ENCODE data around the gene FHIT. TPM values are rescaled to one million over a fixed set of nuclear protein-coding genes. Genes with fewer than 3 reads are reported as not detected.

FHIT gene
- total RNA-seq, 1 donor from 2014 or later = 11.7 TPM

DNA sequence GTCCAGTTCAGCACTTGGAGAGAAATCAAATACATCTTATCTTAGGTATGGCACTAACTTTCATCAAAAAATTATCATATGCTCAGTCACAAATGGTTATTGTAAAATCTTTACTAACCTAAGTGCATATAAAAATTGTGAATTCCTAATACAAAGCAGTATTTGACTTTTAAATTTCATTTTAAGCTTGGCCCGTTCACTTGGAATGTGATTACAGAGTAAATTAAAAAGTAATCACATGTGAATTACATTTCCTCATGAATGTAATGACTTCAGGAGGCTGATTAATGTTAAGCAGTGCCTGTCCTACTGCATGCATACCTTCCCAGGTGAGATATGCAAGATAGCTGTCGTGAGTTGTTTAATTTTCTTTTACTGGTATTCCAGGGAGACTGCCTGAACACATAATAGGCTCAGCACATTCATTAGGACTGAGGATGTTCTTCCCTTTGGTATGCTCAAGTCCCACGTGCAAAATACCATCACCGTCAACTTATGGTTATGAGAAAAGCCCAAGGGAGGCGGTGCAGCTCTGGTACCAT, 1053.0 kb downstream of the FHIT start:
- TF ChIP-seq, protein P1, sequence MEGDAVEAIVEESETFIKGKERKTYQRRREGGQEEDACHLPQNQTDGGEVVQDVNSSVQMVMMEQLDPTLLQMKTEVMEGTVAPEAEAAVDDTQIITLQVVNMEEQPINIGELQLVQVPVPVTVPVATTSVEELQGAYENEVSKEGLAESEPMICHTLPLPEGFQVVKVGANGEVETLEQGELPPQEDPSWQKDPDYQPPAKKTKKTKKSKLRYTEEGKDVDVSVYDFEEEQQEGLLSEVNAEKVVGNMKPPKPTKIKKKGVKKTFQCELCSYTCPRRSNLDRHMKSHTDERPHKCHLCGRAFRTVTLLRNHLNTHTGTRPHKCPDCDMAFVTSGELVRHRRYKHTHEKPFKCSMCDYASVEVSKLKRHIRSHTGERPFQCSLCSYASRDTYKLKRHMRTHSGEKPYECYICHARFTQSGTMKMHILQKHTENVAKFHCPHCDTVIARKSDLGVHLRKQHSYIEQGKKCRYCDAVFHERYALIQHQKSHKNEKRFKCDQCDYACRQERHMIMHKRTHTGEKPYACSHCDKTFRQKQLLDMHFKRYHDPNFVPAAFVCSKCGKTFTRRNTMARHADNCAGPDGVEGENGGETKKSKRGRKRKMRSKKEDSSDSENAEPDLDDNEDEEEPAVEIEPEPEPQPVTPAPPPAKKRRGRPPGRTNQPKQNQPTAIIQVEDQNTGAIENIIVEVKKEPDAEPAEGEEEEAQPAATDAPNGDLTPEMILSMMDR (conservative IDR thresholded peaks at IDR 0.05) = no peak
- no peaks in the 10 kb centered on the region for H3K36me3 Mint-ChIP-seq
- no peak overlapping the region for H3K4me3 Mint-ChIP-seq
- H3K9me3 Mint-ChIP-seq = peaks cover 13% of the 10 kb centered on the region
- peaks cover 17% of the 10 kb centered on the region for H3K4me1 Mint-ChIP-seq (ENCODE audit: unreplicated experiment)
- no peak for DNase-seq (ENCODE audit: extremely low spot score, unreplicated experiment)
- no peaks in the 10 kb centered on the region for H3K27me3 Mint-ChIP-seq
- peak overlapping the region; percentile 37 for H3K27ac Mint-ChIP-seq

DNA sequence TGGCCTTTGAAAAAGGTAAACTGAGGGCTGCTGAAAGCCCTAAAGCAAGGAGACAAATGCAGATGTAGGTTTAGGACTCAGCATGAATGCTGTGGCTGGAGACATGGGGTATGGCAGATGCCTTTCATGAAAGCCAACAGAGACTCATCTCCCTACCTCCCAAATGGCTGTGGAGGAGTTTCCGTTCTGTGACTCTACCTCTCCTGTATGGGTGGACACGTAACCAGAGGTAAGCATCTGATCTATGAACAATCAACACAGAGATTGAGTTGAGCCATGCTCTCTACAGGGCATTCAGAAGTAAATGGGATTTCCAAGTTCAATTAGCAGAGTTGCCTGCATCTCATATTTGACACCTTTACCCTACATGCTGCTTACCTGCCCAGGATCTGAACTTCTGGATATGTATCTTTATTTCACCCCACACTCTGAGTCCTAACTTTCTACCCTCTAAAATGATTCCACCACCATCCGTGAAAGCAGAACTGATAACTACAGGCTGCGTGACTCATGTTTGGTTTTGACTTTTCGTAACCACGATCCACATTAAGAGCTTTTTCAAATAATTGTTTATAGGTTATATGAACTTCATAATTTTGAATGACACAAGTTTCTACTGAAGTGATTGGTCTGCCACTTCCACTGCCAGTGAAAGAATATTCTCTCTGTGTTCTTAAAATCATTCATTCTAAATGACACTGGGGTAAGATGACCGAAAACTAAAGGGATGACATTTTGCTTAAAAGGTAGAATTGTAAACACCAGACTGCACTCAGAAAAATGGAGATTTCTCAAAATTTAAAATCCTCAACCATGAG, 1058.7 kb downstream of the FHIT start:
- Mint-ChIP-seq H3K4me3 (no peak overlapping the region), H3K27me3 (no peaks in the 10 kb centered on the region), H3K4me1 (ENCODE audit: unreplicated experiment) (peaks cover 15% of the 10 kb centered on the region), H3K9me3 (peaks cover 13% of the 10 kb centered on the region), H3K27ac (no peak overlapping the region), H3K36me3 (no peaks in the 10 kb centered on the region)
- no peak for DNase-seq (ENCODE audit: extremely low spot score, unreplicated experiment)
- TF ChIP-seq, protein P1 (conservative IDR thresholded peaks at IDR 0.05) = no peak

DNA sequence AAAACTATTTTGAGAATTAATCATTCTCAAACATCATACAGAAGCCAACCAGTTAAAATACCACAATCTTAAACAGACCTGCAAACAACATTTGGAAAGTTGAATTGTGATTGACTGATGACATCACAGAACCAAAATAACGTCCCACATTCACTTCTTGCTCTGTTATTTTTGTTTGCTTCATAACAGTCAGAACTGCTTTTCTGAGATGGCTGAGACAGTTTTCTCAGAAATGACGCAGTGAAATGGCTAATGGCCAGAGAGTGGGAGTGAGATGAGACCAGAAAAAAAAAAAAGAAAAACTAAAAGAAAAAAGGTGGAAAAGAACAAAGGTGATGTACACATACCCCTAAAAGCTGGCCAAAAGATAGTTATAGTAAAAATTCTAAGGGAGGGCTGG, 1061.2 kb downstream of the FHIT start:
- no peak overlapping the region for H3K4me3 Mint-ChIP-seq
- H3K27me3 Mint-ChIP-seq = peaks cover 3% of the 10 kb centered on the region
- TF ChIP-seq, protein P1 (conservative IDR thresholded peaks at IDR 0.05) = no peak
- peaks cover 15% of the 10 kb centered on the region for H3K4me1 Mint-ChIP-seq (ENCODE audit: unreplicated experiment)
- H3K27ac Mint-ChIP-seq = no peak overlapping the region
- H3K9me3 Mint-ChIP-seq = peaks cover 13% of the 10 kb centered on the region
- DNase-seq (ENCODE audit: extremely low spot score, unreplicated experiment) = no peak
- no peaks in the 10 kb centered on the region for H3K36me3 Mint-ChIP-seq

DNA sequence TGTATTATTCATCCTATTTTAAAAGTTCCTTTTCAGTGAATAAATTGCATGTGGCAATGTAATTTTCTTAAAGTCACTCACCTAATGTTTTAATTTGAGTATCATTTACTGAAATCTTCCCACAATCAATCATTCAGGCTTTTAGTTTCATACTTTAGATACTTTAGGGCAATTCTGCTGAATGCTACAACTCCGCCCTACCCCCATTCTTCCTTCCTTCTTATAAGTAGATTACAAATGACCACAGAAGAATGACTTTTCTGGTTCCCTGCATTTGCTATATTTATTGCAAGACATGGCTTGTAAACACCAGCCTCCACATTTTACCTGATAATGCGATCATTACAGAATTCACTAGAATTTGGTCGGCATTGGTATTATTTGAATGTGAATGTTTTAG, 1061.9 kb downstream of the FHIT start:
- Mint-ChIP-seq H3K27me3 (peaks cover 3% of the 10 kb centered on the region), H3K9me3 (peaks cover 7% of the 10 kb centered on the region), H3K4me3 (no peak overlapping the region), H3K4me1 (ENCODE audit: unreplicated experiment) (peaks cover 15% of the 10 kb centered on the region), H3K36me3 (no peaks in the 10 kb centered on the region), H3K27ac (no peak overlapping the region)
- DNase-seq (ENCODE audit: extremely low spot score, unreplicated experiment) = no peak
- TF ChIP-seq, protein P1 (conservative IDR thresholded peaks at IDR 0.05) = no peak

DNA sequence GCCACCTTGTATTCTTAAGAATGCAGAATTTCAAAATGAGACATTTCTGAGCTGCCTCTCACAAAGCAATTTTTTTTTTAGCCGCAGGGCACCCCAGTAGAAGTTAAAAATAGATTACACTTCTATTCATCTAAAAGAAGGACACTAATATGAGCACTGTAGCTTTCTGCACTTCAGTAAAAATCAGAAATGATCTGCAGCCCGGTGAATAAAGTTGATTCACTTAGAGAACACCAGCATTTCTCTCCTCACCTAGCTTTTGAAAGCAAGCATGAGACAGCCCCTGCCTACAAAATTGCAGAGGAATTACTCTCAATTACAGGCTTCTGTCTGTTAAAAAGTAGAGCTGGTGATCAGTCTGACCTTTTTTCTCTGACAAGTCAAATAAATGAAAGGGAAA, 1062.4 kb downstream of the FHIT start:
- no peak overlapping the region for H3K27ac Mint-ChIP-seq
- no peaks in the 10 kb centered on the region for H3K36me3 Mint-ChIP-seq
- no peak for DNase-seq (ENCODE audit: extremely low spot score, unreplicated experiment)
- H3K4me1 Mint-ChIP-seq (ENCODE audit: unreplicated experiment) = peaks cover 15% of the 10 kb centered on the region
- no peak overlapping the region for H3K4me3 Mint-ChIP-seq
- TF ChIP-seq, protein P1 (conservative IDR thresholded peaks at IDR 0.05) = no peak
- peaks cover 5% of the 10 kb centered on the region for H3K9me3 Mint-ChIP-seq
- H3K27me3 Mint-ChIP-seq = peaks cover 3% of the 10 kb centered on the region
